Activated CD8-positive, alpha-beta memory T cell treated with anti-CD3 and anti-CD28 coated beads, Interleukin-2, amount 50 U/mL, for 1 hour (primary cell): ENCODE results near the gene CDK5RAP3.

Experiments
- DNase-seq: peaks from one replicate; pipeline ENCODE4 v3.0.0-alpha.2; 2020; ENCODE audit errors: extremely low read depth

Gene CDK5RAP3

GRCh38 chr17:48023400-48024148, 52.7 kb downstream of the CDK5RAP3 start:
- DNase-seq: no peak

DNA sequence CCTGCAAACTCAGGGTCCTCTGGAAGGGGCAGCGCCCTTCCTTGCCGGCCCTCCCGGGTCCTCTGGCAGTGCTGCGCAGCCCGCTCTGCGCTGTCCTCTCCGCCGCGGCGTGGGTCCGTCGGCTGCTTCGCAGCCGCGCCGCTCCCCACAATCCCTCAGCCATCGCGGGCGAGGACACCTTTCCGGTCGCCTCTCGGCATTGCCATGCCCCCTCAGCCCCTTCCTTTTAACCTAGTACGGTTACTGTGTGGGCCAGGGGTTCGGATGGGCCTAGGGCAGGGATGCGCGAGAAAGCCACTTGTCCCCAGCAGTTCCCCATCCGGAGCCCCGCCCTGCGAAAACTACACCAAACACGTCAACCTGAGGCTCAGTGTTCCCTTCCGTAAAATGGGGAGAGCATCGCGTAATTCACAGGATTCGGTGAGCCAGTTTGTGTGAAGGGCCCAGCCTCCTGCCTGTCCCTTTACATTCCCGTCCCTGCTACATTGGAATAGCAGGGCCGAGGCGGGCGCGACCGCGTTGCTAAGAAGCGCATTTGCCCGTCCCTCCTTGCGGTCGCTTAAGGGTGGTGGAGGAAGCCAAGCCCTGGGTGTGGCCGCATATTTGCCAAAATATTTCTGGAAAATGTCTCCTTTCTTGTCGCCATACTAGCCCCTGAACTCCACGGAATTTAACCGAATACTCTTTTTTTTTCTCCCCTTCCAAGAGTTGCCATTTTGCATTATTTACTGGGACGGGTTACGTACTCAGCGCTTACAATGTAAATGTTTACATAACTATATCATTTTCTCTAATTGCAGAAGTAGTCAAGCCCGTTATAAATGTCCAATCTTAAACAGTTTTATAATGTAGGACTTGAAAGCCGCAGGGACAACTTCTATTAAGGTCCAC, 53.5 kb downstream of the CDK5RAP3 start:
- no peak for DNase-seq

- peak; percentile 93 for DNase-seq
These were observed 54.4 kb downstream of the CDK5RAP3 start for GRCh38 chr17:48025040-48025903.

GRCh38 chr17:48025904-48026501, 55.1 kb downstream of the CDK5RAP3 start:
- DNase-seq: no peak

GRCh38 chr17:48026502-48027321, 55.8 kb downstream of the CDK5RAP3 start:
- peak; percentile 51 for DNase-seq

GRCh38 chr17:48027322-48027981, 56.5 kb downstream of the CDK5RAP3 start:
- DNase-seq: no peak

DNA sequence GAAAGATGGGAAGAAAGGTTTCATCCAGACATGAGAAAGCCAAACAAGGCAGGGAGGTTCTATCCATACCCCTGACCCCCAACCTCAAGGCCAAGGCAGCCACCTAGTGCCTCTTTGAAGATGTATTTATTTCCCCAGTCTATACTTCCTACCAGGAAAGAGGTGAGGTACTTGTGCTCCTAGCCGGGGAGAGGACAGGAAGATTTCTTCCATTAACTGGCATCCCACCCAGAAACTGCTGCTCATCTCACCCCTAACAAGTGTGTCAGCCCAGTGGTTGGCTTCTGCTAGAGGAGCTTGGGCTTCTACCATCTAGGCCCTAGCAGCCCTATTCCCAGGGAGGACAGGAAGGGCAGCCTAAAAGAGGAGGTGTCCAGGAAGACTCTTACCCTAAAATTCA, 57.8 kb downstream of the CDK5RAP3 start:
- no peak for DNase-seq

- no peak for DNase-seq
These were observed 59.6 kb downstream of the CDK5RAP3 start for GRCh38 chr17:48030531-48030930.
